Measurements from ENCODE around the gene PARVG. TPM values are rescaled to one million over a fixed set of nuclear protein-coding genes. Genes with fewer than 3 reads are reported as not detected.

The PARVG gene
- total RNA-seq, 1 experiment from 2014 or later = 1.3 TPM

GRCh38 chr22:44225812-44226211 lies 45.1 kb downstream of the PARVG start:
- H2BK120ac ChIP-seq (ENCODE audit: low read depth, low read length, poor library complexity, severe bottlenecking) = no peak overlapping the region
- H3K27me3 ChIP-seq (ENCODE audit: insufficient read depth, low read length) = no peaks in the 10 kb centered on the region
- H2BK5ac ChIP-seq (ENCODE audit: insufficient read length, low read length) = no peak overlapping the region
- H3K18ac ChIP-seq (ENCODE audit: insufficient read length, low read depth, low read length) = no peak overlapping the region
- no peak overlapping the region for H2BK12ac ChIP-seq (ENCODE audit: insufficient read length, low read depth, low read length)
- H2BK15ac ChIP-seq (ENCODE audit: low read depth, low read length) = no peak overlapping the region
- H2BK20ac ChIP-seq (ENCODE audit: low read depth, low read length, poor library complexity, severe bottlenecking) = no peak overlapping the region
- Mint-ChIP-seq H3K4me1 (no peaks in the 10 kb centered on the region), H3K36me3 (ENCODE audit: insufficient read depth in 1 of 3, low read depth in 3 of 3) (peaks cover 0 to 9% (median 0%) of the 10 kb centered on the region in 3 experiments; a peak in 2 of 7 replicates), H3K27me3 (ENCODE audit: low read depth) (peaks cover 14% of the 10 kb centered on the region), H3K9me3 (peaks cover 18 to 19% of the 10 kb centered on the region in 2 experiments), H3K4me3 (no peak overlapping the region), H3K27ac (no peak overlapping the region)
- H4K5ac ChIP-seq (ENCODE audit: insufficient read length, low read depth, low read length) = no peak overlapping the region
- H3K9me3 ChIP-seq (ENCODE audit: control insufficient read depth, low read depth, low read length) = no peaks in the 10 kb centered on the region
- H3K79me1 ChIP-seq (ENCODE audit: insufficient read depth, low read depth, low read length, poor library complexity, severe bottlenecking) = no peaks in the 10 kb centered on the region
- no peaks in the 10 kb centered on the region for H3K4me1 ChIP-seq (ENCODE audit: insufficient read depth, low read length)
- no peaks in the 10 kb centered on the region for H3K79me2 ChIP-seq (ENCODE audit: insufficient read depth, low read length)
- H4K91ac ChIP-seq (ENCODE audit: insufficient read length, low read depth, low read length) = no peak overlapping the region
- no peak for TF ChIP-seq CTCF (conservative IDR thresholded peaks at IDR 0.05)
- no peak overlapping the region for H3K14ac ChIP-seq (ENCODE audit: insufficient read depth, low read length)
- no peak overlapping the region for H3K9ac ChIP-seq (ENCODE audit: extremely low read depth, insufficient read length, low read length)
- H3K4ac ChIP-seq (ENCODE audit: low read depth, low read length) = no peak overlapping the region
- no peak overlapping the region for H3K27ac ChIP-seq (ENCODE audit: insufficient read length, low read depth, low read length)
- no peak overlapping the region for H3K4me2 ChIP-seq (ENCODE audit: insufficient read depth, insufficient read length, low read length)
- WGBS (ENCODE audit: extremely low coverage, insufficient read length, low lambda C conversion rate) = no CpG with 5 or more reads among the region's 8 CpGs
- no peak overlapping the region for H4K8ac ChIP-seq (replicated peaks; ENCODE audit: insufficient read length, low read depth, low read length)
- DNase-seq = no peak
- H3T11ph ChIP-seq (ENCODE audit: low read length) = no peak overlapping the region
- no peak overlapping the region for H2AK5ac ChIP-seq (ENCODE audit: insufficient read length, low read length)
- no peaks in the 10 kb centered on the region for H3K23me2 ChIP-seq (ENCODE audit: insufficient read length, low read depth, low read length, poor library complexity, severe bottlenecking)
- H4K20me1 ChIP-seq (ENCODE audit: control insufficient read depth, insufficient read depth, insufficient read length) = peaks cover 5% of the 10 kb centered on the region
- no peak overlapping the region for H3K23ac ChIP-seq (ENCODE audit: insufficient read length, low read depth, low read length)
- H3K56ac ChIP-seq (ENCODE audit: insufficient read length, low read depth, low read length) = no peak overlapping the region
- H2AFZ ChIP-seq (ENCODE audit: low read length) = no peak overlapping the region

Measured in H9 (cell line).